GM19238 (cell line): ENCODE results near the gene IMP3.
"Not testable (repeated sequence)": the region's sequence is repeated elsewhere in the genome, so short reads cannot be mapped to it uniquely, and the experiment has no call there.

Source experiments
- DNase-seq: peaks from one replicate; pipeline ENCODE4 v3.0.0; 2011; ENCODE audit warnings: low spot score; ENCODE audit not compliant: insufficient read length

The IMP3 gene

DNA sequence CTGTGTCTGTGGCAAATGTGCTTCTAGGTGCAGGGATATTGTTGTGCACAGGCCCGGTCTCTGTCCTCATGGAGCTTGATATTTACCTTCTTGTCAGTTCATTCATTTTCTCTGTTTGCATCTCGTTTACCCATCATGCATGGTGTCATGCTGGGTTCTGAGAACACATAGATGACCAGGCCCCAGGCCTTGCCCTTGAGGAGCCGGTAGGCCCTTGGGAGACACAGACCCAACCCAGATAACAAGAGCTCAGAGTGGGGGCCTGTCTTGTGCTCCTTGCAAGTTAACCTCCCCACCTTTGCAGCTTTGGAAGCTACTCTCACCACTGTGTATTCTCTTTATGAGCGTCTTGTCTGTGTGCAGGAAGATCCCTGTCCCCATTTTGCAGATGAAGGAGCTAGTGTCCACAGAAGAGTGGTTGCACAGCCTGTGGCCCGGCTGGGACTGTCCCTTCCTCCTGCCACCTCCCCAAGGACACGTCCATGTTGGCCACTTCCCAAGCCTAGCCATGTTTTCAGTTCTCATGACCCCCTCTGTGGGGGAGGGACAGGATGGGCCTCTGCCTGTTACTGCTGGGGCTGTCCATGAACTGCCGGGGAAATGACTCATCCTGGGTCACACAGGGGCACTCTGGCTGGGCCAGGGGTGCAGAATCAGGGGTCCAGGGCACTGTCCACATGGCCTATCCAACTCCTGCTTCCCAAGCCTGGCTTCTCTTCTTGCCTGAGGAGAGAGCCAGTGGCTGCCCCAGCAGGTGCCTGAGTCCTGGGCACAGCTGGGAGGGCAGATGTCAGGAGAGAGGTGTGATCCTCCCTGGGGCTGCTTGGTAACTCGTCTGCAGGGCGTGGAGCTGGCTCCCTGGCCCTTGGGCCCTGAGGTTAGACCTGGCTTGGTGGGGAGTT lies 11.1 kb upstream of the IMP3 start:
- no peak for DNase-seq

DNA sequence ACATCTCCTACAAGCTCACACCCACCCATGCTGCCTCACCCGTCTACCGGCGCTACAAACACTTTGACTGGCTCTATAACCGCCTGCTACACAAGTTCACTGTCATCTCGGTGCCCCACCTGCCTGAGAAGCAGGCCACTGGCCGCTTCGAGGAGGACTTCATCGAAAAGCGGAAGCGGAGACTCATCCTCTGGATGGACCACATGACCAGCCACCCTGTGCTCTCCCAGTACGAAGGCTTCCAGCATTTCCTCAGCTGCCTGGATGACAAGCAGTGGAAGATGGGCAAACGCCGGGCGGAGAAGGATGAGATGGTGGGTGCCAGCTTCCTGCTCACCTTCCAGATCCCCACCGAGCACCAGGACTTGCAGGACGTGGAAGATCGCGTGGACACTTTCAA lies 9.8 kb upstream of the IMP3 start:
- DNase-seq, result no peak

- no peak for DNase-seq
Observed at GRCh38 chr15:75649045-75649761, 9.2 kb upstream of the IMP3 start.

DNA sequence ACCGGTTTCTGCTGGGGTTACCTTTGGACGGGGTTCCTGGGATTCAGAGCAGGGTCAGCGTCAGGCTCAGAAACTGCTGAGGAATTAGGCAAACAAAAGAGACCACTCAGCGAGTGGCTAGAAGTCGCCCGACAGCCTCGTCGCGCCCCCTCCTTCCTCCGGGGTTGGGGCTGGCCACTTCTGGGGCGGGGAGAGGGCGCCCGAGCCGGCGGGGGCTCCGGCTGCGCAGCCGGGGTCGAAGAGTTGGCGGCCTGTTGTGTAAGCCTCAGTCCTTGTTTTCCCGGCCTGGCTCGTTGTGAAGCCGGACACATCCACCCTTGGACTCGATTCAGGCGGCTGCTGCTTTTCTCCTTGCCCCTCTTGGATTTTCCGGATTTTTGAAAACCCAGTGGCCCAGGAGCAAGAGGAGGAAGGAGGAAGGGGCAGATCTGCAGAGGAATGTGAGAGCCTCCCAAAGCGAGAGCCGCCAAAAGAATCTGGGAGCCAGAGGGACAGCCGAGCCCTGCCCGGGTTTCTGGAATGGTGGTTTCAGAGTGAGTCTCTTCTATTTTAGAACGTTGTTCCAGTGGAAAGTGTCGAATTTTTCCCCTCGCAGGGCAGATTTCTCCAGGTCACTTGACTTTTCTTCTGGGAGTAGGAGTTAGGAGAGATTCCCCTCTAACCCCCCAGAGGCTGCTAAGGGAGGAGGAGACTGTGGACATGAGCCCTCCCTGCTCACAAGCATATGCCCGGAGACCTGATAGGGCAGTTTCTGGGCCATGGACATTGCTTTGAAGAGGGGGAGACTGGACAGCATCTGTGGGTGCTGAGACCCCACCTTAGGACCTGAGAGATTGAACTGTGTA lies 8.4 kb upstream of the IMP3 start:
- no peak for DNase-seq

DNA sequence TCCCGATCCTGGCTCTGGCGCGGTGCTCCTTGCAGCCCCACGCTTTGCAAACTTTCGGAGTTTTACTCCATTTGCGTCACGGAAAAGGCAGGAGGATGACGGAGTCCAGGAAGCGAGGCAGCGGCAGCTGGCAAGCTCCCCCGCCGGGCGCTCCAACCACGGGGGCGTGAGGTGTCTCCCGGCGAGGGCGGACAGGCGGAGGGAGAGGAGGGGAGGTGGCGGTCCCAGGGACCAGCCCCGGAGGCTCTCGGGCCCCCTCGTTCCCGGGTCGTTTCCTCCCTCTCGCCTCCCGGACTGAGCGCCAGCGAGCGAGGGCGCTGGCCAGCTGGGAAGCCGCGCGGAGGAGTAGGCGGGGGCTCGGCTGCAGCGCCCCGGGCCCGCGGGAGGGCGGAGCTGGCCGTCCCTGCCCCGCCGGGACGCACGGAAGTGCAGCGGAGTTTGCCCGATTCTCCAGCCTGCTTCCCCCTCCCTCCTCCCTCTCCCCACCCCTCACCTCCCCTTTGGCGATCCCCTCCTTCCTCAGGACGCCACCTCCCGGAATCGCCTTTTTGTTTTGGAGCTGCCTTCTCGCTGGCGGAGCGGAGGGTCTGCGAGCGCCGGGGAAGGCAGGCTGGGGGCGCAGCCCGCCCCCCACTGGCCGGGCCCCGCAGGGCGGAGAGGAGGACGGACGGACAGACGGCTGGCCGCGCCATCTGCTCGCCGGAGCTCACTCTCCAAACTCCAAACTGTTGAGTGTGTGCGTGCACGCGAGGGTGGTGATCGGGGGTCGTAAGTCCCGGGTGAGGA lies 7.5 kb upstream of the IMP3 start, which contains the start of gene SNX33:
Gene SNX33 (plus strand): TSS at position 543 of the 786 bp plus-strand sequence. CDS start 1,191 bp downstream, outside the sequence.
- peak; percentile 56 for DNase-seq

DNA sequence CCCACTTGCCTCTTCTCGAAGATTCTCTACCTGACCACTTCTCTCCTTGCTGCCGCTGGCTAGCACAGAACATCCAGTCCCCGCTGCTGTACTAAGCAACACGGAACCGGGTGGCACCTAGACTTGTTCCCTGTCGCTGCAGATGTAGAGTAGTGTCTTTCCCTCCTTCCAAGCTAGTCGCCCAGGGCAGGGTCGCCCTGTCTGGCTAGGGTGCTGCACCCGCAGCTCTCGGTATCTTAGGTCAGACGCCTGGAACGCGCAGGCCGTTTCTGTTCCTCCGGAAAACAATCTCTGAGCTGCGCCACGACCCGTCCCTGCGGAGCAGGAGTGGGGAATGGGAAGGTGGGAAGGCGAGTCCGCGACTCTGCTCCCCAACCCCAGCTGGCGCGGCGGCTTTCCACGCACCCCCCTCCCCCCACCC lies 6.9 kb upstream of the IMP3 start:
- no peak for DNase-seq

DNA sequence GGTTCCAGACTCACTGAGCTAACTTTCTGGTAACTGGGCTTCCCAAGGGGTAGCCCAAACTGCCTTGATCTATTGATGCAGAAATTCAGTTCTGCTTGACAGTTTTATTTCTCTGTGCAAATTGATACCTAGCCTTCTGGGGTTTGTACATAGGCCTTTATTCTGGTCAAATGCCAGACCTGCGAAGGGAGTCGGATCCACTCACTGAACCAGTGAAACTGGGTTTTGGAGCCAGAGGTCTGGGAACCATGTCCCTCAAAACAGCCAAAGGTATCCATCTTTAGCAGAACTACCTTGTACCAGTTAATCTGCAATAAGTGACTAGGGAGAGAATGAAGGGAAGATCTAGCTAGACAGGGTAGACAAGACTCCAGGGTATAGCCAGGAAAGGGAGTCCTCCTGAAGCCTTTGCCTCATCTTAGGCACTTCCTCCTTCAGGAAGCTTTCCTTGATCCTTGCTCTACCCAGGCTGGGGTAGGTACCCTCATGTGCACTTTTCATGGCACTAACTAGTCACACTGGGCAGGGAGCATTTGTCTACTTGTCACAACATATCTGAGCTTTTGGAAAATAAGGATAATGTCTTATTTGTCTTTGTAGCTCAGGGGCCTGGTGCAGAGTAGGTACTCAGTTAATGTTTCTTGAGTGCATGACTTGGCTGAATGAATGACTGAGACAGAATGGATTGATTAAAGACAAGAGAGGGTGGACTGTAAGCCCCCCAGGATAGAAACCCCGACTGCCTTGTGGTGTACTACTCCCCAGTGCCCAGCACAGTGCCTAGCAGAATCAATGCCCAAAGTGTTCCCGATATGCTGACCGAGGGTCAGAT lies 6.3 kb upstream of the IMP3 start:
- DNase-seq, result no peak

DNA sequence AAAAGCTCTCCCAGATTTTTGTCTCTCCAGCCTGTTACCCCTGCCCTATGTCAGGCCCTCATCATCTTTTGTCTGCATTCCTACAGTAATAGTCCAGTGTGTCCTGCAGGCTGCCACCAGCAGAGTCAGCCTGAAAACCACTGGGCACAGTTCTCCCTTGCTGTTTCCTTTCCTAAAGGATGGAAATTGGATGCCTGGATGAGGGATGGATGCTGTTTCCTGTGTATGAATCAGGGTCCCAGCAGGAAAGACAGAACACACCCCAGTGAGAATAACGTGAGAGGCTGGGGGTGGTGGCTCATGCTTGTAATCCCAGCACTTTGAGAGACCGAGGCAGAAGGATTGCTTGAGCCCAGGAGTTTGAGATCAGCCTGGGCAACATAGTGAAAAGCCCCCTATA lies 4.4 kb upstream of the IMP3 start:
- no peak for DNase-seq

- DNase-seq, result no peak
Observed at GRCh38 chr15:75641603-75642002, 1.6 kb upstream of the IMP3 start.

GRCh38 chr15:75641179-75641503 lies 1.1 kb upstream of the IMP3 start:
- DNase-seq, result no peak

DNA sequence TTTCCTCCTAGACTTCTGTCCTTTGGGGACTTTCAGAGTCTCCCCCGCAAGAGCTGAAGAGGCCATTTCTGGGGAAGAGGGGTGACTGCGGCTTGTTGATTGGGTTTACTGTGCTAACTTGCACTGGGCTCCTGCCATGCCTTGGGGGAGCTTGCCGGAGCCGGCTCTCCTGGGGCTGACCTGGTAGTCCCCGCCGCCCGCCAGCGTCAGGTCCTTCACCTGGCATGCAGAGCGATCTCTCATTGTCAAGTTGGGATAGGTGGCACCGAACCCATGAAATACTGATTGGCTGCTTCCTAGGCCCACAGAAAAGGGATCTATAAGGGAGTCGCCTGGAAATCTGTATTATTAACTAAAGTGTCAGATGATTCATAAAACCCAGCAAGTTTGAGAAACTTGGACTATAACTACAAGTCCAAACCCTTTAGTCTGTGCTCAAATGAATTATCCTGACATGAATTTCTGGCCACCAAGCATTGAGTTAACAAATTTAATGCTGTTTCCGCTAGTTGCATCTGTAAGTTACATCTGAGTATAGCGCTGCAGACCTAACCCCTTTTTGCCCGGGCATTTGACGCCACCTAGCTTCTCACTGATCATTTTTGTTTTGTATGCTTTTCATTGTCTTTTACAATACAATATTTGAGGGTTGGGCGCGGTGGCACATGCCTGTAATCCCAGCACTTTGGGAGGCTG lies 607 bp upstream of the IMP3 start:
- DNase-seq, result no peak

DNA sequence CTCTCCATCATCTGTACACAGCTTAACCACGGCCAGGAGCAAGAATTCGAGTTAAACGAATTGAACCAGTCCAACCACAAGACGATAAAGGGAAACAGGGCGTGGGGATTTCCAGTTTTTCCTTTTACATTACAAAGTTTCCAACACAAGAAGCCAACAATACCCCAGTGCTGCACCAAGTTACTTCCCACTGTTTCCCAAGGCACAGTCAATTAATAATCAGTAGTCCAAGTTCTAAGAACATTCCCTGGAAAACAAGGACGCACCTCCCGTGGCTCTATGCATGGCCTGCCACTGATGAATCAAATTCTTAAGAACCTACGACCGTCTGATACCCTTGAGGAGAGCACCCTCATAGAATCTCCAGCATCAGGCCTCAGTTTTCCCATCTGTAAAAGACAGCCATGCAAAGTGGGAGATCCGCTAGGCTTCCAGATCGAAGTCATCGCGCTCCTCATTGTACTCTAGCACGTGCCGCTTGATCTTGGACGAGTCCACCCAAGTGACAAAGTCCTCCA lies 774 bp downstream of the IMP3 start:
- no peak for DNase-seq

- DNase-seq, result no peak
Observed at GRCh38 chr15:75637245-75638009, 2.6 kb downstream of the IMP3 start.

DNA sequence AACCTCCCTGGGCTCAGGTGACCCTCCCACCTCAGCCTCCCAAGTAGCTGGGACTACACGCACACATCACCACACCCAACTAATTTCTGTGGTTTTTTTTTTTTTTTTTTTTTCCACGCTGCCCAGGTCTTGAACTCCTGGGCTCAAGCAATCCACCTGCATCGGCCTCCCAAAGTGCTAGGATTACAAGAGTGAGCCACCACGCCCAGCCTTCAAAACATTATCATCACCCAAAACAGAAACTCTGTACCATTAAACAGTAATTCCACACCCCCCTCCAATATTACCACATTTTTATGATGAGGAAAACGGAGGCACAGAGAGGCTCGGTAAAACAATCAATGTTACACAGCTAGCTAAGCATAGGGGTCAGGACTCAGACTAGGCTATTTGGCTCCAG lies 4.0 kb downstream of the IMP3 start:
- DNase-seq, result no peak

DNA sequence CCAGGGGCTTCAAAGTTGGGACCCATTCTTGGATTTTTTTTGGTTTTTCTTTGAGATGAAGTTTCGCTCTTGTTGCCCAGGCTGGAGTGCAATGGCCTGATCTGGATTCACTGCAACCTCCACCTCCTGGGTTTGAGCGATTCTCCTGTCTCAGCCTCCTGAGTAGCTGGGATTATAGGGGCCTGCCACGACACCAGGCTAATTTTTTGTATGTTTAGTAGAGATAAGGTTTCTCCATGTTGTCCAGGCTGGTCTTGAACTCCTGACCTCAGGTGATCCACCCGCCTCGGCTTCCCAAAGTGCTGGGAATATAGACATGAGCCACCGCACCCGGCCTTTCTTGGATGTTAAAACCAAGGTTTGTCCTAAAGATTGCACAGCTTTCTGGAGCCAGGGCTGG lies 6.1 kb downstream of the IMP3 start:
- DNase-seq, result not testable (repeated sequence)

DNA sequence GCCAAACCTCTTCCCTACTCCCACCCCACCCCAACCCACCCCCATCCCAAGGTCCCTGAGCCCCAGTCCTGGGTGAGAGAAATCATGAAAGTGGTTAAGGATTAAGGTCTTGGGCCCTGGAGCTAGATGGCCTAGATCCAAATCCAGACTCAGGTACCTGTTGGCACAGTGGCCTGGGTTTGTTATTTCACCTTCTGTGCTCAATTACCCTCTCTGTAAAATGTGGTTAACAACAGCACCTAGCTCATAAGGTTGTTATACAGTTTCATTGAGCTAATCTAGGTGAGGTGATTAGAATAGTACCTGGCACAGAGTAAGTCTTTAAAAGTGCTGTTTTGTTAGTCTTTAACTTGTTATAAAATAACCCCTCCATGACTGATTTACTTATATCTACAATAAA lies 8.1 kb downstream of the IMP3 start:
- DNase-seq, result no peak

DNA sequence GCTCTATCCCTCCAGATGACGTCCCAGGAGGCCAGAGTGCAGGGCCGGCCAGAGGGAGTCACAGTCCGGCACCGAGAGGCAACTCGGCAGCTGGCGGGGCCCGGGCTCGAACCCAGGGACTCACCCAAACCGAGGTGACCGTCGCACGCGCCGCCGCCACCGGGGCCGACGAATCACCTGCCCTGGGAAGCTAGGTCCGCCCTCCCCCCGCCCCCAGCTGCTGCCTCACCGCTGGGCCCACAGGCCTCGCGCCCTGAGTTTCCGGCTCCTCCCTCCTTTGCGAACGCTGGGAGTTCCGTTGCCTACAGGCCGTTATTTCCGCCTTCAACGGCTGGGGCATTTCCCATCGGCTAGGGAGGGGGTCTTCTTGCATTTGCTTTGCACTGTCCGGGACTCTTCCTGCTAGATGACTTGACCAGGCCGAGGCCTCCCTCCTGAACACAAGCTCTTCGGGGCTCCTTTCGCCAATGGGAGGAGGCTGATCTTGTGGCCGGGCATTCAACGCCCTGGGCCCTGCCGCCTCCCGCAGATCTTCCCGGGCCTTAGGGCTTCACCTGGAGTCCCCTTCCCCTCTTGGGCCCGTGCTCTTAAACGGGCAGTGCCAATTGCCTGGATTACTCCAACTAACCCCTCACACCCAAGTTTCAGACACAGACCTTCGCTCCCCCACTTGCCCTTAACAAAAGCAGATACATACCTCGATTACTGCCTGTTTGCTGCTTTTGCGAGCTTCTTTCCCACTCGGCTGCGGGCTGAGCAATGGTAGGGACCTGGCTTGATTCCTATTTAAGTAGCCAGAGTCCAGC lies 14.3 kb downstream of the IMP3 start, which contains the start of gene SNUPN:
Gene SNUPN (minus strand): TSS at position 184 of the 806 bp plus-strand sequence. CDS start 4,674 bp downstream, outside the sequence.
- DNase-seq, result peak; percentile 98

DNA sequence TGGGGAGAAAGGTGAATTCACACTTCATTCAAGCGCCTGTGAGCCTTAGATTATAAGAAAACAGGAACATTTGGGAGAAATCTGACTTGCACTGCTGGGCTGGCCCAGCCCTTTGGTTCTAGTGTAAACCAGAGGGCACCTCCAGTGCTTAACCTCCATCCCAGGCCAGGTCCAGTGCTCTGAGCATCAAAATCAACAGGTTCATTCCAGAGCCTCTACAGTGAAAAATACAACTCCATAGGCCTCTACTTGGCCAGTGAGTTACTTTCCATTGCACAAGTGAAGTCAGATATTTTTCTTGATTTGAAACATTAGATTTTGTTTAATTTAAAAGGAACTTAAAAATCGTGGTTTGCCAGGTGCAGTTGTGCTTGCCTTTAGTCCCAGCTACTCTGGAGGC lies 17.5 kb downstream of the IMP3 start:
- no peak for DNase-seq
